Tibial artery (tissue), 4 donors: Measurements from ENCODE around the gene GPR137.
"Not testable (repeated sequence)": the region's sequence is repeated elsewhere in the genome, so short reads cannot be mapped to it uniquely, and the experiment has no call there.

Experiments
- DNase-seq, 2 donors: peaks; one replicate each; pipeline ENCODE4 v3.0.0-alpha.2; 2019
- H3K27ac ChIP-seq, 2 donors: fragments of 200-600 bp; sonication (generic) in 1 of 2; 1 replicate in 1 of 2; 2 replicates in 1 of 2; pipeline ENCODE4 v1.5.1; 2018 to 2019; ENCODE audit warnings: mild to moderate bottlenecking in 1 of 2
- H3K27me3 ChIP-seq, 2 donors: fragments of 200-600 bp; sonication (generic) in 1 of 2; one replicate each; pipeline versions ENCODE4 v1.5.1 to v1.6.0; 2016 to 2019
- H3K36me3 ChIP-seq, 3 donors: fragments of 200-600 bp; sonication (generic) in 2 of 3; one replicate each; pipeline ENCODE4 v1.5.1; 2016 to 2019; ENCODE audit warnings: mild to moderate bottlenecking in 2 of 3
- H3K4me1 ChIP-seq, 4 donors: fragments of 200-600 bp; sonication (generic) in 2 of 4; 1 replicate in 3 of 4; 2 replicates in 1 of 4; pipeline ENCODE4 v1.5.1; 2016 to 2019
- H3K4me3 ChIP-seq, 2 donors: fragments of 200-600 bp; sonication (generic) in 1 of 2; 1 replicate in 1 of 2; 2 replicates in 1 of 2; pipeline ENCODE4 v1.5.1; 2018 to 2019; ENCODE audit warnings: mild to moderate bottlenecking in 2 of 2
- H3K9me3 ChIP-seq, 3 donors: fragments of 200-600 bp; sonication (generic) in 1 of 3; one replicate each; pipeline ENCODE4 v1.5.1; 2016 to 2019
- intact Hi-C: fragments of 100-400 bp; cut with DNase I; formaldehyde crosslinking; loops from one replicate; pipeline ENCODE4 v1.15.0; 2023; ENCODE audit warnings: low total_unique reads
- TF ChIP-seq, protein P1 (sequence below), 2 experiments: fragments of 200-600 bp in 1 of 2; fragments of 450-650 bp in 1 of 2; IDR thresholded peaks; one replicate each; pipeline ENCODE4 v1.5.1; 2017 to 2019; ENCODE audit warnings: antibody characterized with exemption in 2 of 2, mild to moderate bottlenecking in 1 of 2, moderate library complexity in 1 of 2

GPR137 gene

DNA sequence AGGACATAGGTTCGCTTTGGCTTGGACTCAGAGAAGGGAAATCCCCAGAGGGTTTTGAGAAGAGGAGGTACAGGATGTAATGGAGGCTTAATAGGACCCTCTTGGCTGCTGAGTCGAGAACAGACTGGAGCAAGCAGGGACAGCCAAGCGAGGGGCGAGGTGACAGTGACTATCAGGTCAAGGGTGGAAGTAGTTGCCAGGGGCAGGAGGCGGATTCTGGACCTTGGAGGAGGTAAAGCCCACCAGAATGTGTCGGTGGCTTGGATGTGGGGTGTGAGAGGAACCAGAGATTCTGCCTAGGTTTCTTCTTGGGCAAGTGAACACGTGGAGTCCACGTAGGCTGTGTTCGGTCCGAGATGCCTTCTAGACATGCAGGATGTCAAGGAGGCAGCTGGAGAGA, 27.3 kb downstream of the GPR137 start:
- no peaks in the 10 kb centered on the region for H3K9me3 ChIP-seq
- H3K4me1 ChIP-seq: peaks cover 0 to 11% (median 9%) of the 10 kb centered on the region in 4 donors
- TF ChIP-seq, protein P1, sequence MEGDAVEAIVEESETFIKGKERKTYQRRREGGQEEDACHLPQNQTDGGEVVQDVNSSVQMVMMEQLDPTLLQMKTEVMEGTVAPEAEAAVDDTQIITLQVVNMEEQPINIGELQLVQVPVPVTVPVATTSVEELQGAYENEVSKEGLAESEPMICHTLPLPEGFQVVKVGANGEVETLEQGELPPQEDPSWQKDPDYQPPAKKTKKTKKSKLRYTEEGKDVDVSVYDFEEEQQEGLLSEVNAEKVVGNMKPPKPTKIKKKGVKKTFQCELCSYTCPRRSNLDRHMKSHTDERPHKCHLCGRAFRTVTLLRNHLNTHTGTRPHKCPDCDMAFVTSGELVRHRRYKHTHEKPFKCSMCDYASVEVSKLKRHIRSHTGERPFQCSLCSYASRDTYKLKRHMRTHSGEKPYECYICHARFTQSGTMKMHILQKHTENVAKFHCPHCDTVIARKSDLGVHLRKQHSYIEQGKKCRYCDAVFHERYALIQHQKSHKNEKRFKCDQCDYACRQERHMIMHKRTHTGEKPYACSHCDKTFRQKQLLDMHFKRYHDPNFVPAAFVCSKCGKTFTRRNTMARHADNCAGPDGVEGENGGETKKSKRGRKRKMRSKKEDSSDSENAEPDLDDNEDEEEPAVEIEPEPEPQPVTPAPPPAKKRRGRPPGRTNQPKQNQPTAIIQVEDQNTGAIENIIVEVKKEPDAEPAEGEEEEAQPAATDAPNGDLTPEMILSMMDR (IDR thresholded peaks at IDR 0.05): no peak
- H3K27ac ChIP-seq: peak overlapping the region; percentile 40 to 58
- no peaks in the 10 kb centered on the region for H3K27me3 ChIP-seq
- H3K4me3 ChIP-seq: no peak overlapping the region
- peaks cover 8 to 35% (median 20%) of the 10 kb centered on the region in 3 donors for H3K36me3 ChIP-seq
- DNase-seq: no peak
- intact Hi-C loops: no loop called here

DNA sequence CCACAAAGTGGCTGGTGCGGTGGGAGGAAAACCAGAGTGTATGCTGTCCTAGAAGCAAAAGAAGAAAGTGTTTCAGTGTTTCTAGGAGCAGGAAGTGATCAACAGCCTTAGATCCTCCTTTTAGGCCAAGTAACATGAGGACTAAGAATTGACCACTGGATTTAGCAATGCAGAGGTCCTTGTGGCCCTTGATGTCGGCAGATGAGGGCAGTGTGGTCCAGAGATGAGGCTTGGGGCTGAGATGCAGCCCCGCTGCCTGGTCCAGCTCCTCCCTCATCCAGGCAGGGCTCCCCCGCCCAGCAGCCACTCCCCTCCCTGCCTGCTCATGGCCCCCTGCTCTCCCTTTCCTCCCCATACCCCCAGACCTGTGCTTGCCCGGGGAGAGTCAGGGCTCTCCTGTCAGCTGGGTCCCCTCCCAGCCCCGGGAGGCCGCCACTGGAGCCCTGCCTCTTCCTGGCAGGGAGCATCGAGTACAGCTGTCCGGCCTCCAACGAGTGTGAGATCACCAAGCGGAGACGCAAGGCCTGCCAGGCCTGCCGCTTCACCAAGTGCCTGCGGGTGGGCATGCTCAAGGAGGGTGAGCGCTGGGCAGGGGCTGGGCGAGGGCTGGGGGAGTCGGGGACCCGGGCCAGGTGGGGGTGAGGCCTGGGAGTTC, 28.0 kb downstream of the GPR137 start:
- H3K36me3 ChIP-seq: peaks cover 8 to 35% (median 20%) of the 10 kb centered on the region in 3 donors
- intact Hi-C loops: no loop called here
- DNase-seq: peak; percentile 72 to 84
- H3K27ac ChIP-seq: peak overlapping the region; percentile 40 to 58
- no peaks in the 10 kb centered on the region for H3K27me3 ChIP-seq
- H3K4me1 ChIP-seq: peaks cover 0 to 13% (median 12%) of the 10 kb centered on the region in 4 donors
- TF ChIP-seq, protein P1 (IDR thresholded peaks at IDR 0.05): no peak
- peak overlapping the region in 1 of 2 donors; percentile 6 for H3K4me3 ChIP-seq
- no peaks in the 10 kb centered on the region for H3K9me3 ChIP-seq

DNA sequence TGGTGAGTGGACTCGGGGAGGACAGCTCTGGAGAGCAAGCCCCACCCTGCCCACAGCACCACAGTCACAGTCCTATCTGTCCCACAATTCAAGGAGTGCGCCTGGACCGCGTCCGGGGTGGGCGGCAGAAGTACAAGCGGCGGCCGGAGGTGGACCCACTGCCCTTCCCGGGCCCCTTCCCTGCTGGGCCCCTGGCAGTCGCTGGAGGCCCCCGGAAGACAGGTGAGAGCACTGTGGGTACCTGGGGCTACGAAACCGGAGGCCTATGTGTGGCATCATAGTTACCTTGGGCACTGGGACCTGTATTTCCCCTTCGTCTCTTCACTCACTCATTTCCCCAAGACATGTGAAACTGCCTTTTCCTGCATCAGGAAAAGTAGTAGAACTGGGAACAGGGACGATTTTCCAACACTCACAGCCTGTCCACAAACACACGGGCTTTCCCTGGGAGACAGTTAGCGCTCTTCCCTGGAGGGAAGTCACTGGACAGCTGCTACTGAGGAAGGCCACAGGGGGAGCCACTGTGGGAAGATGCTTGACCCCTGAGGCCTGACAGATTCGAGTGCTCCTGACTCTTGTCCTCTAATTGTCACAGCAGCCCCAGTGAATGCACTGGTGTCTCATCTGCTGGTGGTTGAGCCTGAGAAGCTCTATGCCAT, 28.6 kb downstream of the GPR137 start:
- H3K4me3 ChIP-seq: no peak overlapping the region
- DNase-seq: no peak
- intact Hi-C loops: no loop called here
- no peaks in the 10 kb centered on the region for H3K27me3 ChIP-seq
- H3K4me1 ChIP-seq: peaks cover 0 to 20% (median 18%) of the 10 kb centered on the region in 4 donors
- TF ChIP-seq, protein P1 (IDR thresholded peaks at IDR 0.05): no peak
- H3K27ac ChIP-seq: peak overlapping the region; percentile 40 to 58
- H3K36me3 ChIP-seq: peaks cover 8 to 35% (median 20%) of the 10 kb centered on the region in 3 donors
- H3K9me3 ChIP-seq: no peaks in the 10 kb centered on the region

DNA sequence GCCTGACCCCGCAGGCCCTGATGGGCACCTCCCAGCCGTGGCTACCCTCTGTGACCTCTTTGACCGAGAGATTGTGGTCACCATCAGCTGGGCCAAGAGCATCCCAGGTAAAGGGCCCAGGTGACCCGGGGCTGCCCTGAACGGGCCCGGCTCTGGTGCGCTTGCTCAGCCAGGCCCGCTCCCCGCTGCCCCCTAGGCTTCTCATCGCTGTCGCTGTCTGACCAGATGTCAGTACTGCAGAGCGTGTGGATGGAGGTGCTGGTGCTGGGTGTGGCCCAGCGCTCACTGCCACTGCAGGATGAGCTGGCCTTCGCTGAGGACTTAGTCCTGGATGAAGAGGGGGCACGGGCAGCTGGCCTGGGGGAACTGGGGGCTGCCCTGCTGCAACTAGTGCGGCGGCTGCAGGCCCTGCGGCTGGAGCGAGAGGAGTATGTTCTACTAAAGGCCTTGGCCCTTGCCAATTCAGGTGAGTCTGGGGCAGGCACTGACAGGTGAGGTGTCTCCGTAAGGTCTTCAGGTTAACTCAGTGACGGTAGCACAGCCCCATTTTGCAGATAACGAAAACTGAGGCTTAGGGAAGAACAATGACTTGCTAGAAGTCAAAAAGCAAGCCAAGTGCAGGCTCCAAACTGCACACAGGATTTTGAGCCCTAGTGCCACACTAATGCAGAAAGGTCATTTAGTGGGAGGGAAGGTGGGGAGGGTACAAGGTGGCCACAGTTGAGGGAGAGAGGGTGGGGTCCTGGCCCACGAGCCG, 29.3 kb downstream of the GPR137 start:
- Histone ChIP-seq H3K27ac (no peak overlapping the region), H3K36me3 (peaks cover 8 to 35% (median 20%) of the 10 kb centered on the region in 3 donors), H3K27me3 (no peaks in the 10 kb centered on the region), H3K9me3 (no peaks in the 10 kb centered on the region), H3K4me1 (peaks cover 0 to 23% (median 22%) of the 10 kb centered on the region in 4 donors), H3K4me3 (no peak overlapping the region)
- TF ChIP-seq, protein P1 (IDR thresholded peaks at IDR 0.05): no peak
- intact Hi-C loops: no loop called here
- DNase-seq: peak in 1 of 2 donors; percentile 63

DNA sequence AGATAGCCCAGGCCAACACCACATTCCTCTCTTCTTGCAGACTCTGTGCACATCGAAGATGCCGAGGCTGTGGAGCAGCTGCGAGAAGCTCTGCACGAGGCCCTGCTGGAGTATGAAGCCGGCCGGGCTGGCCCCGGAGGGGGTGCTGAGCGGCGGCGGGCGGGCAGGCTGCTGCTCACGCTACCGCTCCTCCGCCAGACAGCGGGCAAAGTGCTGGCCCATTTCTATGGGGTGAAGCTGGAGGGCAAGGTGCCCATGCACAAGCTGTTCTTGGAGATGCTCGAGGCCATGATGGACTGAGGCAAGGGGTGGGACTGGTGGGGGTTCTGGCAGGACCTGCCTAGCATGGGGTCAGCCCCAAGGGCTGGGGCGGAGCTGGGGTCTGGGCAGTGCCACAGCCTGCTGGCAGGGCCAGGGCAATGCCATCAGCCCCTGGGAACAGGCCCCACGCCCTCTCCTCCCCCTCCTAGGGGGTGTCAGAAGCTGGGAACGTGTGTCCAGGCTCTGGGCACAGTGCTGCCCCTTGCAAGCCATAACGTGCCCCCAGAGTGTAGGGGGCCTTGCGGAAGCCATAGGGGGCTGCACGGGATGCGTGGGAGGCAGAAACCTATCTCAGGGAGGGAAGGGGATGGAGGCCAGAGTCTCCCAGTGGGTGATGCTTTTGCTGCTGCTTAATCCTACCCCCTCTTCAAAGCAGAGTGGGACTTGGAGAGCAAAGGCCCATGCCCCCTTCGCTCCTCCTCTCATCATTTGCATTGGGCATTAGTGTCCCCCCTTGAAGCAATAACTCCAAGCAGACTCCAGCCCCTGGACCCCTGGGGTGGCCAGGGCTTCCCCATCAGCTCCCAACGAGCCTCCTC, 30.2 kb downstream of the GPR137 start:
- H3K27me3 ChIP-seq, H3K9me3 ChIP-seq, intact Hi-C loops: not testable (repeated sequence)
- peak in 1 of 2 donors; percentile 59 for DNase-seq
- Histone ChIP-seq H3K4me3 (peak overlapping the region in 1 of 2 donors; percentile 93), H3K27ac (peak overlapping the region; percentile 95 to 97), H3K36me3 (peaks cover 8 to 43% (median 20%) of the 10 kb centered on the region in 3 donors), H3K4me1 (peaks cover 0 to 27% (median 22%) of the 10 kb centered on the region in 4 donors)
